GM19463 (cell line): ENCODE measurements around the gene GLA.

Experiments
- ATAC-seq: cut with Tn5 transposase; IDR thresholded peaks from one replicate; pipeline ENCODE4 v1.9.1; 2021; ENCODE audit warnings: mild to moderate bottlenecking, moderate library complexity; ENCODE audit not compliant: unreplicated experiment

GLA gene

DNA sequence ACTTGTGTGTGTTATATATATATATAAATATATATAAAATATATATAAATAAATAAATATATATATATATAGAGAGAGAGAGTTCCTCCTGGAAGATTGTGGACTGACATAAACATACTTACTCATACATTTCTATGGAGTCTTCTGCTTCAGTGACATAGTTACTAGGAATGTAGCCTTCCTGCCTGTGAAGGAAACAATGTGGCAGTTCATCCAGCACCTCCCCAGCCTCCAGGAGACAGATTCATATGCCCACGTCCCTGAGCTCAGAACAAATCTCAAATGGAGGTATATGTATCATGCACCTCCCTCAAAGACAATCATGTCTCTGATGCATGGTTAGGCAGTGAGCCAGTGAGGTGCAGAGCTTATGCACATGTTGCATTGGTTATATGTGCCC is 47.8 kb downstream of the GLA start:
- no peak for ATAC-seq

DNA sequence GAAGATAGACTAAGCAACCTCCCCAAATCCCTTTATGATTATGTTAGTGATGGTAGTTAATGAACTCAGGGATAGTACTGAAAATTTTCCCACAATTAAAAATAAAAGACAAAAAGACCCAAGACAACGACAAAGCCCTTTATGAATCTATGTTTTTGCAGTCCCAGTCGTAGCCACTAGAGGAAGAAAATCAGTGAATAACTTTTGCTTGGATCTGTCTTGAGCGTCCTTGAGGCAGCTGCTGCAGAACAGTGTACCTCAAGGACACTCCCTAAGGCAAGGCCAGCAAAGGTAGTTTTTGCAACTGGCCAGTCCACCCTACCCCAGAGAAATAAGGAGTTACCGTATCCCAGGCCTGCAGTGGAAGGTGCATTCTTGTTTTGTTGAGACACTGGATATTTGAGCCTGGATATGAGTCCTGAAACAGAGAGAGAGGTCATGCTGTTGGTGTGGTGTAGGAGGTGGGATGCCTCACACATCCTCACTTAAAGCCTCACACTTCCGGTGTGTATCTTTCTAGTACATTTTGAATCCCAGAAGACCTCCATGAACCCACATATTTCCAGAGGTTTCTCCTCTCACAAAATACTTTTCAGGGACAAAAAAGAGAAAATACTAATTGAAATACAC is 50.4 kb downstream of the GLA start:
- ATAC-seq = no peak

DNA sequence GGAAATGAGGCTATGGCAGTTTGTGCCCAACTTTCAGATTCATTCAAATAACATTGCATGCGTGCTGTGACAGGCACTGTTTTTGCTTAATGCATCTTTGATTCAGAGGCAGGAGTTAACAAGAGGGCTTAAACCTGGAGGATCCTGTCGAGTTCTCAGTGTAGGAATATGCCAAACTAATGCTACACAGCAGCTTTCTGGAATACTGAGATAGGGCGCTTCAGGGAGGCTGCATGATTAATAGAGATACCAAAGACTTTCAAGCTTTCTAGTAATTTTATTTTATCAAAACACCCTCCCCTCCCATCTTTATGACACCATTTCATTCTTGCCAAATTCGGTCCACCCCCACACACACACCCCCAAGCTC is 58.5 kb downstream of the GLA start:
- no peak for ATAC-seq

DNA sequence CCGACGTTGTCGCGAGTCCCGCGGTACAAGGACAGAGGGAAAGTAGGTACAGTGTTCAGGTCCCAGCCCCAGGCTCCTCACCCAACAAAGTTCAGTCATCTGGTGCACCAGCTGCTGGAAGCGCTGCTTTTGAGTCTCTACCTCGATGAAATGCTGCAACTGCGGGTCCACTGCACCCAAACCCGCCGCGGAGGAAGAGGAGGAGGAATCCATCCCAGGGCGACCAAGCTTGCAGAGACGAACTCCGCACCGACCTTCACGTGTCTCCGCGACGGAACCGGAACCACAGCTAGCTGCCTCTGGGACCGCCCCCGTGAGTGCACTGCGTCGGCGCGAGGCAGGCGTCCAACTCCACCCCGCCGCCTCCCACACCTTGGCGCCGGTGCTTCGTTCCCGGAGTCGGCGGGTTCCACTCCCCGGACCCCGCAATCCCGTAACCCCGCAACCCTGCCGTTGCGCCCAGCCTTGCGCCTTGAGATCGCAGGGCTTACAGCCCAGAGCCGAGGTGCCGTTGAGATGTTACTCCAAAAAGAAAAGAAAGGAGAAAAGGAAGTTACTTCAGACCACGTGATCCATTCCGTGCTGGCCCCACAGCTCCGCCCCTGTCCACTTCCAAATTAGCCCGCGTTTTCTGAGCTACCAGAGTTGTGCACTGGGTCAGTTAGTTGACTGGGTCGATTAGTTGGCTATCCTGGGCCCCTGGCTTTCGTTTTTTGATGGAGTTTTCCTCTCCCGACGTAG is 59.1 kb downstream of the GLA start, which contains the start of gene TIMM8A:
TSS of gene TIMM8A (minus strand) at position 291 of the 741 bp plus-strand sequence. CDS start at position 213, 78 bp downstream.
- peak; percentile 99 for ATAC-seq

DNA sequence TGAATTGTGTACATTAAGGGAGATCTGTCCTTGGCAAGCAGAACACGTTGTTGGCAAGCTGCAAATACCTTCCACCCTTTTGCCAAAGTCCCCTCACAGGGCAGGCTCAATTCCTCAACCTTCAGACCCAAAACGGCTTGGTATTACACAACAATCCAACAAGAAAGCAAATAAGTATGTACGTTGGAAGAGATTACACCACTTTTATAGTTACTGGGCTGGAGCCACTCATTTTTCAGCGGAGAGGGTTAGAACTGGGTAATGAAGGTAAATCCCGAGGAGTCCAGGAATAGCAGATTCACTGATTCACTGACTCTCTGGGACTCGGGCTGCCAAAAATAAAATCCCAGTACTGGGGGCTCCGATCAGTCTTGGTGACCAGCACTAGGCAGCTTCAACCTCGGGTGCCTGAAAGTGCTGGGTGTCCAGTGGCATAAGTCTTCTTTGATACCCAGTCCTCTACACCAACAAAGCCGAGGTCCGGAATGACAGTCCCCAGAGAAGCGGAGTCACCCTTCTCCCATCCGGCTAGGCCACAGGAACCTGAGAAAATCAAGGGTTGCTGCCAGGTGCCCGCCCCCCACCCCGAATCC is 59.8 kb downstream of the GLA start:
- peak; percentile 0 for ATAC-seq
